ENCODE measurements around the gene SCAMP1.

DNA sequence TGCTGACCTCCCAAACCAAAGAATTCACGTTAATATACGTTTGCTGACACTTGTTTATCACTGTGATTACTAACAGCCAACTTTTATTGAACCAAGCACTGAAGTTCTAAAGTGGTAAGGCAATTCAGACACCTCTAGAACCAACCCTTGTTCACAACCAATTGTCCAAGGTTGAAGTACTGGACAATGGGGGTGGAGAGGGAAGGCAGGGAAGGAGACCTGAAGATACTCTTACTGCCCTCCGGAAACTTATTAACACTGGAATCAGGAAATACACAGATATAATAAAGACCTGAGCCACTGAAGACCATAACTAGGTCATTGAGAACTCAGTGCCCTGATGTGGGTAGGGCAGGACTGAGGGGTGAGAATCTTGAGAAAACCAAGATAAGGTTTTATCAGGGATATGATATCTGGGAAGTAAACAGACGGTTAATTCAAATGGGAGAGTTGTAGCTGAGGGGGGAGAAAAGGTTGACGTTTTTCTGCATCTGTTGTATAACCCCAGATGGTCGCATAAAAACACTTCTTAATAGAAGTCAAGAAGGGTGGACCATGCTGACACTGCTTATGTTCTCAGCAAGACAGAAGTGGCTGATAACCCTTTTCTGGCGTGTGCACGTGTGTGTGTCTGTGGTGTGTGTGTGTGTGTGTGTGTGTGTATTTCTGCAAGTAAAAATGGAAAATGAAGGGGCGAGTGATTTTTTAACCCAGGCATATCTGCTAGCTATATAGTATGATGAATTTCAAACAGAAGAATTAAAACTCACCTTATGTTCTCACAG, 162.3 kb downstream of the SCAMP1 start:
- no peak for TF ChIP-seq TAF1 (IDR thresholded peaks at IDR 0.05; ENCODE audit: low read depth, low read length)
- TF ChIP-seq RFX5 (IDR thresholded peaks at IDR 0.05; ENCODE audit: borderline replicate concordance, low read depth, low read length): no peak
